ENCODE measurements around the gene IL1F10. TPM values are rescaled to one million over a fixed set of nuclear protein-coding genes. Genes with fewer than 3 reads are reported as not detected.

The IL1F10 gene
- total RNA-seq, 1 experiment from 2014 or later: not detected

DNA sequence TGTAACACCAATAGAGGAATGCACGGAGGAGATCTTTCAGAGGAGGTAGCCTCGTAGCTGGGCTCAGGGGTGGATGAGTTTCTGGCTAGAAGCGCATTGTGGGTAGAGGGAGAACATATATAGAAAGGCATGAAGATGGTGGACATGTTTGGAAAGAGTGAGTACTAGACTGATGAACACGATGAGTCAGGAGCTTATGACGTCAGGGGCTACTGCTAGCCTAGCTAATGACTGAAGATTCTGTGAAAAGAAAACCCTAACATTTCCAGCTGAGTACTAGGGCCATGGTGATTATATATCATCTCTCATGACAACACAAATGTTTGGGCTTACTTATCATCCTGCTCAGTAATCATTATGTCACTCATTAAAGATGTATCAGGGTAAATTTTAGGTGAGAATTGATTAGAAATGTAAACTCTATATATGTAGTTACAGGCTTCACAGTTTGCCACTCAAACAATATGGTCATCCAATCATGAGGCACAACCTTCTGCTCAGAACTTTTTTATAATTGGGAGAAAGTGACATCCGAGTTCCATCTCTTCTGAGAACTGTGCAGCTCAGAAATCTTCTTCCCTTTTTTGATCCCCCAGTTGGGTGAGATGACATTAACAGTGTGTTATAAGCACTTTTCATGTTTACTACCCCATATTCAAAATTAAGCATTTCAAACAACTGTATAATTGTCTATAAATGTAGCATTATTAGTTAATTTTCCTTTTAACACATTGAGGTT is 37.4 kb downstream of the IL1F10 start:
- no peak overlapping the region for H4K91ac ChIP-seq (ENCODE audit: insufficient read length, low read depth, low read length)
- TF ChIP-seq, protein P1, sequence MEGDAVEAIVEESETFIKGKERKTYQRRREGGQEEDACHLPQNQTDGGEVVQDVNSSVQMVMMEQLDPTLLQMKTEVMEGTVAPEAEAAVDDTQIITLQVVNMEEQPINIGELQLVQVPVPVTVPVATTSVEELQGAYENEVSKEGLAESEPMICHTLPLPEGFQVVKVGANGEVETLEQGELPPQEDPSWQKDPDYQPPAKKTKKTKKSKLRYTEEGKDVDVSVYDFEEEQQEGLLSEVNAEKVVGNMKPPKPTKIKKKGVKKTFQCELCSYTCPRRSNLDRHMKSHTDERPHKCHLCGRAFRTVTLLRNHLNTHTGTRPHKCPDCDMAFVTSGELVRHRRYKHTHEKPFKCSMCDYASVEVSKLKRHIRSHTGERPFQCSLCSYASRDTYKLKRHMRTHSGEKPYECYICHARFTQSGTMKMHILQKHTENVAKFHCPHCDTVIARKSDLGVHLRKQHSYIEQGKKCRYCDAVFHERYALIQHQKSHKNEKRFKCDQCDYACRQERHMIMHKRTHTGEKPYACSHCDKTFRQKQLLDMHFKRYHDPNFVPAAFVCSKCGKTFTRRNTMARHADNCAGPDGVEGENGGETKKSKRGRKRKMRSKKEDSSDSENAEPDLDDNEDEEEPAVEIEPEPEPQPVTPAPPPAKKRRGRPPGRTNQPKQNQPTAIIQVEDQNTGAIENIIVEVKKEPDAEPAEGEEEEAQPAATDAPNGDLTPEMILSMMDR (conservative IDR thresholded peaks at IDR 0.05): no peak
- H3K79me1 ChIP-seq (ENCODE audit: insufficient read depth, low read depth, low read length, poor library complexity, severe bottlenecking): no peaks in the 10 kb centered on the region
- no peak for DNase-seq
- no peaks in the 10 kb centered on the region for H3K9me3 ChIP-seq (ENCODE audit: control insufficient read depth, low read depth, low read length)
- no peak overlapping the region for H4K8ac ChIP-seq (replicated peaks; ENCODE audit: insufficient read length, low read depth, low read length)
- H3K79me2 ChIP-seq (ENCODE audit: insufficient read depth, low read length): no peaks in the 10 kb centered on the region
- H2BK20ac ChIP-seq (ENCODE audit: low read depth, low read length, poor library complexity, severe bottlenecking): no peak overlapping the region
- H2AFZ ChIP-seq (ENCODE audit: low read length): no peak overlapping the region
- no peak overlapping the region for H3K23ac ChIP-seq (ENCODE audit: insufficient read length, low read depth, low read length)
- H3K4me1 ChIP-seq (ENCODE audit: insufficient read depth, low read length): no peaks in the 10 kb centered on the region
- Mint-ChIP-seq H3K4me3 (no peak overlapping the region), H3K9me3 (peaks cover 6 to 34% of the 10 kb centered on the region in 2 experiments; a peak in 4 of 5 replicates), H3K27me3 (ENCODE audit: low read depth) (peaks cover 6% of the 10 kb centered on the region), H3K36me3 (ENCODE audit: insufficient read depth in 1 of 3, low read depth in 3 of 3) (peaks cover 0 to 3% (median 0%) of the 10 kb centered on the region in 3 experiments; a peak in 2 of 7 replicates), H3K4me1 (0 out of 4 replicates have a peak, but pooled peaks cover 0 to 3% of the 10 kb centered on the region in 2 experiments), H3K27ac (no peak overlapping the region)
- H3K27ac ChIP-seq (ENCODE audit: insufficient read length, low read depth, low read length): no peak overlapping the region
- H4K5ac ChIP-seq (ENCODE audit: insufficient read length, low read depth, low read length): no peak overlapping the region
- no peak overlapping the region for H3K4ac ChIP-seq (ENCODE audit: low read depth, low read length)
- H3T11ph ChIP-seq (ENCODE audit: low read length): no peak overlapping the region
- no peak overlapping the region for H3K4me2 ChIP-seq (ENCODE audit: insufficient read depth, insufficient read length, low read length)
- no peak overlapping the region for H2BK120ac ChIP-seq (ENCODE audit: low read depth, low read length, poor library complexity, severe bottlenecking)
- H4K20me1 ChIP-seq (ENCODE audit: control insufficient read depth, insufficient read depth, insufficient read length): no peaks in the 10 kb centered on the region
- WGBS (ENCODE audit: extremely low coverage, insufficient read length, low lambda C conversion rate): no CpG with 5 or more reads among the region's 6 CpGs
- H2BK15ac ChIP-seq (ENCODE audit: low read depth, low read length): no peak overlapping the region
- H3K14ac ChIP-seq (ENCODE audit: insufficient read depth, low read length): no peak overlapping the region
- no peak overlapping the region for H2AK5ac ChIP-seq (ENCODE audit: insufficient read length, low read length)
- no peaks in the 10 kb centered on the region for H3K23me2 ChIP-seq (ENCODE audit: insufficient read length, low read depth, low read length, poor library complexity, severe bottlenecking)
- no peak overlapping the region for H2BK12ac ChIP-seq (ENCODE audit: insufficient read length, low read depth, low read length)
- H3K18ac ChIP-seq (ENCODE audit: insufficient read length, low read depth, low read length): no peak overlapping the region
- no peak overlapping the region for H2BK5ac ChIP-seq (ENCODE audit: insufficient read length, low read length)
- H3K27me3 ChIP-seq (ENCODE audit: insufficient read depth, low read length): no peaks in the 10 kb centered on the region
- no peak overlapping the region for H3K56ac ChIP-seq (ENCODE audit: insufficient read length, low read depth, low read length)
- no peak overlapping the region for H3K9ac ChIP-seq (ENCODE audit: extremely low read depth, insufficient read length, low read length)
